Astrocyte (in vitro differentiated cells and primary cell): Measurements from ENCODE around the gene REXO1. TPM values are rescaled to one million over a fixed set of nuclear protein-coding genes. Genes with fewer than 3 reads are reported as not detected.

Source experiments
- DNase-seq: peaks from one replicate; pipeline ENCODE4 v3.0.0-alpha.2; 2010; ENCODE audit warnings: low read depth
- FAIRE-seq: peaks from 2 replicates; lab custom pipeline; 2011; peaks lifted over from hg19 to GRCh38; lab: Jason Lieb, UNC
- H2AFZ ChIP-seq: 2 replicates; pipeline ENCODE4 v1.6.0; 2012; ENCODE audit warnings: low read depth, low read length, inconsistent platforms
- H3K27ac ChIP-seq: 2 replicates; pipeline ENCODE4 v1.5.1; 2011; ENCODE audit warnings: low read depth, low read length, inconsistent platforms
- H3K27me3 ChIP-seq: 2 replicates; pipeline ENCODE4 v1.6.0; 2011; ENCODE audit warnings: low read length, inconsistent platforms; ENCODE audit not compliant: insufficient read depth
- H3K36me3 ChIP-seq: 2 replicates; pipeline ENCODE4 v1.5.1; 2011; ENCODE audit warnings: low read length, inconsistent platforms; ENCODE audit not compliant: insufficient read depth
- H3K4me1 ChIP-seq: 2 replicates; pipeline ENCODE4 v1.5.1; 2011; ENCODE audit warnings: low read length, inconsistent platforms; ENCODE audit not compliant: insufficient read depth
- H3K4me2 ChIP-seq: 2 replicates; pipeline ENCODE4 v1.6.0; 2012; ENCODE audit warnings: low read length, inconsistent platforms
- H3K4me3 ChIP-seq: 2 replicates; pipeline ENCODE4 v1.5.1; 2011; ENCODE audit warnings: low read depth, mild to moderate bottlenecking, low read length, inconsistent platforms; ENCODE audit not compliant: insufficient read depth
- H3K79me2 ChIP-seq: 2 replicates; pipeline ENCODE4 v1.6.0; 2012; ENCODE audit warnings: mild to moderate bottlenecking, low read length, inconsistent platforms; ENCODE audit not compliant: insufficient read depth
- H3K9ac ChIP-seq: 2 replicates; pipeline ENCODE4 v1.6.0; 2012; ENCODE audit warnings: mild to moderate bottlenecking, low read length, inconsistent platforms
- H3K9me3 ChIP-seq: 2 replicates; pipeline ENCODE4 v1.5.1; 2012; ENCODE audit warnings: low read depth, mild to moderate bottlenecking, low read length, inconsistent platforms; ENCODE audit not compliant: insufficient read depth
- H4K20me1 ChIP-seq: 2 replicates; pipeline ENCODE4 v1.6.0; 2012; ENCODE audit warnings: low read length, inconsistent platforms; ENCODE audit not compliant: insufficient read depth
- H3K27ac Mint-ChIP-seq: one replicate; pipeline ENCODE4 v1.8.0; 2021; ENCODE audit warnings: mild to moderate bottlenecking, mixed read lengths; ENCODE audit not compliant: unreplicated experiment
- H3K27me3 Mint-ChIP-seq: one replicate; pipeline ENCODE4 v1.8.0; 2021; ENCODE audit warnings: low read depth, mixed read lengths; ENCODE audit not compliant: unreplicated experiment
- H3K36me3 Mint-ChIP-seq: one replicate; pipeline ENCODE4 v1.8.0; 2021; ENCODE audit warnings: low read depth, mixed read lengths; ENCODE audit not compliant: unreplicated experiment
- H3K4me1 Mint-ChIP-seq: one replicate; pipeline ENCODE4 v1.8.0; 2021; ENCODE audit warnings: low read depth, mixed read lengths; ENCODE audit not compliant: unreplicated experiment
- H3K4me3 Mint-ChIP-seq: one replicate; pipeline ENCODE4 v1.8.0; 2021; ENCODE audit warnings: mild to moderate bottlenecking, moderate library complexity, mixed read lengths; ENCODE audit not compliant: unreplicated experiment
- H3K9me3 Mint-ChIP-seq: one replicate; pipeline ENCODE4 v1.8.0; 2021; ENCODE audit warnings: mild to moderate bottlenecking, mixed read lengths; ENCODE audit not compliant: unreplicated experiment
- EZH2 ChIP-seq: IDR thresholded peaks from 2 replicates; pipeline ENCODE4 v1.6.1; 2012; ENCODE audit warnings: mild to moderate bottlenecking, low read length, inconsistent platforms; ENCODE audit not compliant: insufficient read depth
- total RNA-seq: library from RNA; stranded (reverse); gene quantifications from 2 replicates; pipeline ENCODE4 v1.2.1, GENCODE V29; 2021
- TF ChIP-seq, protein P1 (sequence below): IDR thresholded peaks from 2 replicates; pipeline ENCODE4 v1.5.1; 2011; ENCODE audit warnings: low read depth, mild to moderate bottlenecking, inconsistent platforms, low read length, moderate library complexity; ENCODE audit not compliant: insufficient read depth

Gene REXO1
- total RNA-seq, 1 donor from 2014 or later, result 35.5 TPM

DNA sequence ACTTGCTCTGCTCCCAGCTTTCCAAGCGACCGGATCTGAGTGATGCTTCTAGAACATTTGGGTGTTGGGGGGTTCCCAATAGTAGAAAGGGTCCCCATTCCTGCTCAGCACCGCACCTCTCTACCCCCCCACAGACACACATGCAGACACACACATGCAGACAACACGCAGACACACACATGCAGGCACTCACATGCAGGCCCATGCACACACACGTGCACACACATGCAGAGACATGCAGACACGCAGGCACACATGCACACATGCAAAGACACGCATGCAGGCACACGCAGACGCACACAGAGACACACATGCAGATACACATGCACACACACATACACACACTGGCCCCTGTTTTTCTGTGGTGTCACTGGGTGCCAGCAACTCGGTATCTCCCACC is 71.1 kb downstream of the REXO1 start:
- no peak for FAIRE-seq
- TF ChIP-seq, protein P1, sequence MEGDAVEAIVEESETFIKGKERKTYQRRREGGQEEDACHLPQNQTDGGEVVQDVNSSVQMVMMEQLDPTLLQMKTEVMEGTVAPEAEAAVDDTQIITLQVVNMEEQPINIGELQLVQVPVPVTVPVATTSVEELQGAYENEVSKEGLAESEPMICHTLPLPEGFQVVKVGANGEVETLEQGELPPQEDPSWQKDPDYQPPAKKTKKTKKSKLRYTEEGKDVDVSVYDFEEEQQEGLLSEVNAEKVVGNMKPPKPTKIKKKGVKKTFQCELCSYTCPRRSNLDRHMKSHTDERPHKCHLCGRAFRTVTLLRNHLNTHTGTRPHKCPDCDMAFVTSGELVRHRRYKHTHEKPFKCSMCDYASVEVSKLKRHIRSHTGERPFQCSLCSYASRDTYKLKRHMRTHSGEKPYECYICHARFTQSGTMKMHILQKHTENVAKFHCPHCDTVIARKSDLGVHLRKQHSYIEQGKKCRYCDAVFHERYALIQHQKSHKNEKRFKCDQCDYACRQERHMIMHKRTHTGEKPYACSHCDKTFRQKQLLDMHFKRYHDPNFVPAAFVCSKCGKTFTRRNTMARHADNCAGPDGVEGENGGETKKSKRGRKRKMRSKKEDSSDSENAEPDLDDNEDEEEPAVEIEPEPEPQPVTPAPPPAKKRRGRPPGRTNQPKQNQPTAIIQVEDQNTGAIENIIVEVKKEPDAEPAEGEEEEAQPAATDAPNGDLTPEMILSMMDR, result no peak
- no peak for TF ChIP-seq EZH2
- no peak for DNase-seq
- H3K27ac Mint-ChIP-seq, result no peak overlapping the region
- H3K9me3 ChIP-seq, result peaks cover 10% of the 10 kb centered on the region
- peaks cover 12% of the 10 kb centered on the region for H3K9me3 Mint-ChIP-seq
- no peak overlapping the region for H3K9ac ChIP-seq
- H3K4me1 ChIP-seq, result no peaks in the 10 kb centered on the region
- no peak overlapping the region for H3K4me3 Mint-ChIP-seq
- H3K36me3 ChIP-seq, result no peaks in the 10 kb centered on the region
- peaks cover 47% of the 10 kb centered on the region for H3K27me3 ChIP-seq
- no peak overlapping the region for H2AFZ ChIP-seq
- H4K20me1 ChIP-seq, result no peaks in the 10 kb centered on the region
- H3K79me2 ChIP-seq, result no peaks in the 10 kb centered on the region
- no peak overlapping the region for H3K4me2 ChIP-seq
- H3K27me3 Mint-ChIP-seq, result peaks cover 66% of the 10 kb centered on the region
- no peaks in the 10 kb centered on the region for H3K4me1 Mint-ChIP-seq
- H3K36me3 Mint-ChIP-seq, result no peaks in the 10 kb centered on the region
- no peak overlapping the region for H3K27ac ChIP-seq
- no peak overlapping the region for H3K4me3 ChIP-seq

DNA sequence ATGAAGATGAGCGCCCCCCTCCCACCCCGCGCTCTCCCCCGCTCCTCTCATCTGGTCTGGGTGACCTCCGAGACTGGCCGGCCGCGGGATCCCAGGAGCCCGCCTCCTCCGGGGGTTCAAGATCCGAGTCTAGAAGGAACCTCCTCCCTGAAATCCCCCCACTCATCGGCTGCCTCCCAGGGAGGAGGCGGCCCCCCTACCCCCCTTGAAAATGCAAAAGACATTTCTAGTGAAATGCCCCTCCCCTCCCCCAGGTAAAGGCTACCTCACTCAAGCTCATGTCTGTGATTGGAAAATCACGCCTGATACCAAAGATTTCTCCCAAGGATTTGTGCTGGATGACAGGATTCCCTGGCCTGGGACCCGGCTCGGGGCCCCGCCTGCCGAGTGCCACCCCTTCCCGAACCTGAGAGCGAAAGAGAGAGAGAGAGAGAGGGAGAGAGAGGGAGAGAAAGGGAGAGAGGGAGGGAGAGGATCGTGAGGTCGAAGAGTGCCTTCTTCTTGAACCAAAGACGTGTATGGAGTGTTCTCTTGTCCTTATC is 71.6 kb downstream of the REXO1 start:
- Mint-ChIP-seq H3K4me1 (no peaks in the 10 kb centered on the region), H3K36me3 (no peaks in the 10 kb centered on the region), H3K27ac (no peak overlapping the region), H3K27me3 (peaks cover 62% of the 10 kb centered on the region), H3K9me3 (peaks cover 9% of the 10 kb centered on the region), H3K4me3 (no peak overlapping the region)
- FAIRE-seq (no peak), DNase-seq (no peak)
- Histone ChIP-seq H3K27me3 (peaks cover 47% of the 10 kb centered on the region), H3K4me1 (no peaks in the 10 kb centered on the region), H3K9me3 (peaks cover 5% of the 10 kb centered on the region), H2AFZ (no peak overlapping the region), H3K4me2 (no peak overlapping the region), H3K36me3 (no peaks in the 10 kb centered on the region), H3K9ac (no peak overlapping the region), H3K79me2 (no peaks in the 10 kb centered on the region), H3K27ac (no peak overlapping the region), H4K20me1 (no peaks in the 10 kb centered on the region), H3K4me3 (no peak overlapping the region)
- TF ChIP-seq, protein P1, result no peak
- peak; percentile 60 for TF ChIP-seq EZH2

- Histone ChIP-seq H4K20me1 (no peaks in the 10 kb centered on the region), H3K4me2 (no peak overlapping the region), H3K4me3 (no peak overlapping the region), H3K9me3 (peaks cover 4% of the 10 kb centered on the region), H3K79me2 (no peaks in the 10 kb centered on the region), H3K27me3 (peaks cover 44% of the 10 kb centered on the region), H3K27ac (no peak overlapping the region), H2AFZ (no peak overlapping the region), H3K36me3 (no peaks in the 10 kb centered on the region), H3K9ac (no peak overlapping the region), H3K4me1 (no peaks in the 10 kb centered on the region)
- TF ChIP-seq, protein P1, result no peak
- TF ChIP-seq EZH2, result peak; percentile 77
- H3K4me3 Mint-ChIP-seq, result no peak overlapping the region
- DNase-seq (no peak), FAIRE-seq (no peak)
- peaks cover 10% of the 10 kb centered on the region for H3K9me3 Mint-ChIP-seq
- H3K27ac Mint-ChIP-seq, result no peak overlapping the region
- H3K27me3 Mint-ChIP-seq, result peaks cover 66% of the 10 kb centered on the region
- H3K4me1 Mint-ChIP-seq, result no peaks in the 10 kb centered on the region
- no peaks in the 10 kb centered on the region for H3K36me3 Mint-ChIP-seq
Observed at GRCh38 chr19:1775951-1776605, 72.2 kb downstream of the REXO1 start.
